ENCODE measurements around the gene ABHD8.

- TF ChIP-seq CTCF (IDR thresholded peaks at IDR 0.05) (no peak), POLR2A (IDR thresholded peaks at IDR 0.05) (no peak)
Observed at GRCh38 chr19:17294051-17294891, 9.0 kb downstream of the ABHD8 start.

Measured in heart left ventricle (tissue), 13 donors.